PC-9 (cell line): ENCODE results near the gene EPG5.

ENCODE experiments used
- CTCF ChIP-seq: fragments of 200-600 bp; sonication (generic); conservative IDR thresholded peaks from 2 replicates; pipeline ENCODE4 v1.6.1; 2017; ENCODE audit warnings: mixed run types, antibody characterized with exemption, mild to moderate bottlenecking, moderate library complexity
- EZH2 ChIP-seq: fragments of 200-600 bp; sonication (generic); IDR thresholded peaks from 2 replicates; pipeline ENCODE4 v1.8.0; 2017; ENCODE audit warnings: antibody characterized with exemption, low read depth

GRCh38 chr18:45938488-45938935 is 28.6 kb downstream of the EPG5 start:
- no peak for TF ChIP-seq CTCF
- no peak for TF ChIP-seq EZH2
